Body of pancreas (tissue), 4 donors: ENCODE results near the gene S100A1.
"Not testable (repeated sequence)": the region's sequence is repeated elsewhere in the genome, so short reads cannot be mapped to it uniquely, and the experiment has no call there.

Experiments used
- CTCF ChIP-seq, 7 experiments: fragments of 450-650 bp in 4 of 7; fragments of 200-600 bp in 3 of 7; sonication (generic) in 3 of 7; IDR thresholded peaks; one replicate each; pipeline ENCODE4 v1.5.1; 2016 to 2019; ENCODE audit warnings: antibody characterized with exemption in 7 of 7
- POLR2A ChIP-seq, 3 donors: fragments of 450-650 bp; IDR thresholded peaks; one replicate each; pipeline ENCODE4 v1.6.1; 2016; ENCODE audit warnings: antibody characterized with exemption in 3 of 3, mild to moderate bottlenecking in 2 of 3

DNA sequence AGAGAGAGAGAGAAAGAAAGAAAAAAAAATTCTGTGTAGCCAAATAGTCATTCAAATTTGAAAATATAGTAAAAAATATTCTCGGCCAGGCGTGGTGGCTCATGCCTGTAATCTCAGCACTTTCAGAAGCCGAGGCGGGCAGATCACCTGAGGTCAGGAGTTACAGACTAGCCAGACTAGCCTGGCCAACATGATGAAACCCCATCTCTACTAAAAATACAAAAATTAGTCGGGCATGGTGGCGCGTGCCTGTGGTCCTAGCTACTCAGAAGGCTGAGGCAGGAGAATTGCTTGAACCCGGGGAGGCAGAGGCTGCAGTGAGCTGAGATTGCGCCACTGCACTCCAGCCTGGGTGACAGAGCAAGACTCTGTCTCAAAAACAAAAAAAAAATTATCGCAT lies 40.2 kb upstream of the S100A1 start:
- not testable (repeated sequence) for TF ChIP-seq POLR2A, CTCF (IDR thresholded peaks at IDR 0.05)
